Choroid plexus epithelial cell (primary cell): ENCODE measurements around the gene CSNK2A1.

Source experiments
- DNase-seq: peaks from one replicate; pipeline ENCODE4 v3.0.0-alpha.2; 2010; ENCODE audit warnings: low read depth
- H3K4me3 ChIP-seq: 2 replicates; pipeline ENCODE4 v1.5.1; 2011; ENCODE audit warnings: low read depth, mild to moderate bottlenecking, control low read depth, low read length, moderate library complexity
- CTCF ChIP-seq: conservative IDR thresholded peaks from 2 replicates; pipeline ENCODE4 v1.5.1; 2011; ENCODE audit warnings: low read depth, mild to moderate bottlenecking, control low read depth, inconsistent platforms, low read length, moderate library complexity

CSNK2A1 gene

DNA sequence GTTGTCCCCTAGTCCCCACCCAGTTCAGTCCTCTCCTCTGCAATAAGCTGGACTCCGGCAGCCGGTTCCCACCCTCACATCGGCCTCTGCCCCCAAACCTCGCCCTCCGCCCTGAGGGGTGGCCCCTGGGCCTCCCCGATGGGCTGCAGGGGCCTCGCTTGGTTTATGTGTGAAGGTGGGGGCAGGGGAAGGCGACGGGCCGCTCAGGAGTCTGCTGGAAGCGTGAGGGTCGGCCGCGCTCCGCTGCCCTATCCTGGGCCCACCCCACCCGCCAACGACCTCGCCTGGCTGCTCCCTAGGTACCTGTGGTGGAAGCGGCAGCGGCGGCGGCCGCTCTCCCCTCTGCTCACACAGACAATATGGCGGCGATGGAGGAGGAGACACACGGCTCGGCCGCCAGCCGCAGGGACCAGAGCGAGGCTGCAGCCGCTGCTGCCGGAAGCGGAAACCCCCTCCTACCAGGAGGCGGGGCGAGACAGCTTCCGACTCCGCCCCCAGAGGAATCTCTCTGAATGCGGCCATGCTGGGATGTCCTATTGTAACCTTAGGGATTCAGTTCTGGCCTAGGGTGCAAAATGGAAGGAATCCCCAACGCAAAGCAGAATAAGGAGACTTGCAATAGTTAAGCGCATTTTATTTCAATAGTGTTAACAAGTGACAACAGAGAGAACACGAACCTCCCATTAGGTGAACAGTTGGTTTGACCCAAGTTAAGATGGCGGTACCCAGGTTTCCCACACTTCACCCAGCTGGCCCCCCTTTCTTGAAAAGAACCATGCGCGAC lies at the start of gene CSNK2A1:
Gene CSNK2A1, minus strand, starts transcription at position 422 of the 784 bp plus-strand sequence. CDS start 35,239 bp downstream, outside the sequence.
- peak within 1 kb of the TSS; percentile 99 for H3K4me3 ChIP-seq
- no peak for TF ChIP-seq CTCF
- peak; percentile 97 for DNase-seq

GRCh38 chr20:592506-592905 lies 48.9 kb upstream of the CSNK2A1 start:
- no peak for TF ChIP-seq CTCF
- DNase-seq = no peak
- no peak overlapping the region for H3K4me3 ChIP-seq

- DNase-seq = no peak
- H3K4me3 ChIP-seq = no peak overlapping the region
Observed at GRCh38 chr20:591941-592340, 48.4 kb upstream of the CSNK2A1 start.

GRCh38 chr20:588932-589672 lies 45.5 kb upstream of the CSNK2A1 start:
- no peak for TF ChIP-seq CTCF
- no peak for DNase-seq
- no peak overlapping the region for H3K4me3 ChIP-seq

More at GRCh38 chr20:591941-592340, 48.4 kb upstream of the CSNK2A1 start:
- TF ChIP-seq CTCF = no peak

DNA sequence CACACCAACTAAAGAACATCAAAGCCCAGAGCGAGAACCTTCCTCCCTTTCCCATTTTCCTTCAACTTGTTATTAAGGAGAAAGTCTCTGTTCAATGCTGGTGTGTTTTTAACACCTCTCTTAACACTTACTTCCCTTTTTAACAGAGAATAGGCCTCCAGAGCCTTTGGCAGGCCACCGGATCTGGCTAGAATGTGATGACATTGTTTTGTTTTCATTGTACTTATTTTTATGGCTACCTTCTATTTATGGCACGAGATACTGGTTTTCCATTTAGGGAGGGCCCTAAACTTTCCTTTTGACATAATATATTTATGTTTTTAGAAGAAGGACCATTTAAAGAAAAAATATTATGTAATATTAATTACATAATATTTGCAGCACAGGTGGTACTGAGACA lies 44.9 kb upstream of the CSNK2A1 start:
- H3K4me3 ChIP-seq = no peak overlapping the region
- no peak for TF ChIP-seq CTCF
- no peak for DNase-seq

- DNase-seq = no peak
- no peak overlapping the region for H3K4me3 ChIP-seq
- TF ChIP-seq CTCF = no peak
Observed at GRCh38 chr20:584971-585301, 41.3 kb upstream of the CSNK2A1 start.
